Activated T-helper 2 cell treated with anti-CD3 and anti-CD28 coated beads, Interferon-gamma antibody, Interleukin-2, Interleukin-4, amounts not matched to agents 10 μg/mL and 5 μg/mL and 100 μg/mL, durations not matched to agents 14 hours and 24 hours and 36 hours (primary cell): ENCODE data around the gene CRIP2. TPM values are rescaled to one million over a fixed set of nuclear protein-coding genes. Genes with fewer than 3 reads are reported as not detected.

Experiments used
- DNase-seq: peaks from one replicate; pipeline ENCODE4 v3.0.0; 2021; ENCODE audit warnings: low spot score
- H3K27ac Mint-ChIP-seq: one replicate; pipeline ENCODE4 v1.8.0; 2021; ENCODE audit warnings: mixed read lengths
- H3K27me3 Mint-ChIP-seq: one replicate; pipeline ENCODE4 v1.8.0; 2021; ENCODE audit warnings: low read depth, mixed read lengths
- H3K36me3 Mint-ChIP-seq: one replicate; pipeline ENCODE4 v1.8.0; 2021; ENCODE audit warnings: low read depth, mixed read lengths
- H3K4me1 Mint-ChIP-seq: one replicate; pipeline ENCODE4 v1.8.0; 2021; ENCODE audit warnings: low read depth, mixed read lengths
- H3K4me3 Mint-ChIP-seq: one replicate; pipeline ENCODE4 v1.8.0; 2021; ENCODE audit warnings: low read depth, mild to moderate bottlenecking, moderate library complexity, mixed read lengths
- H3K9me3 Mint-ChIP-seq: one replicate; pipeline ENCODE4 v1.8.0; 2021; ENCODE audit warnings: mixed read lengths
- intact Hi-C: fragments of 100-400 bp; cut with micrococcal nuclease; formaldehyde crosslinking; loops from one replicate; pipeline ENCODE4 v1.15.1; 2023
- total RNA-seq: library from RNA; stranded (reverse); gene quantifications from 2 replicates; pipeline ENCODE4 v1.2.3, GENCODE V29; 2022

Gene CRIP2
- total RNA-seq, 1 donor from 2014 or later: 0.16 TPM

DNA sequence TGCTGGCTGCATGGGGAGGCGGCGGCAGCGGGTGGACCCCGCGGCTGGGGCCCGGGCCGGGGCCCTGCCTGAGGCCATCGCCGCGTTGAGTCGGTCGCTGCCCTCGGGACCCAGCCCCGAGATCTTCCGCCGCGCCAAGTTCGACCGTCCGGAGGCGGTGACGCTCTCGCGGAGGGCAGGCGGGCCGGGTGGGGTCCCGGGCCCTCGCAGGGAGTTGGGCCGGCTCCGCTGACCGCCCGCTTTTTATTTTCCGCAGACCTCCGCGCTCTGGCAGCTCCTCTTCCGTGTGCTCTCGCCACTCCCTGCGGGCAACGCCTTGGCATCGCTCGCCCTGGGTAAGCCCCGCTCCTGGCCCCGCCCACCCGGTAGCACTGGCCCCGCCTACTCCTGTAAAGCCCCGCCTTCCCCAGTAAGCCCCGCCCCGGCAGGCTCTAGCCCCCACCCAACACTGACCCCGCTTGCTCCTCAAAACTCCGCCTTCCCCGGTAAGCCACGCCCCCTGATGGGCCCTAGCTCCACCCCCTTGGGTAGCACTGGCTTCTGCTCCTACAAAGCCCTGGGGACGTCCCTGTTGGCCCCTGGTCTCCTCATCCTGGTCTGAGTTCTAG lies 16.8 kb downstream of the CRIP2 start:
- H3K4me1 Mint-ChIP-seq: peaks cover 12% of the 10 kb centered on the region
- intact Hi-C loops: loop anchor here (1.0 to 5.0 kb wide), 8 partner anchors 9 to 559 kb away; partner anchors contain the start of genes BRF1, CDCA4, CRIP2 and TEX22
- H3K4me3 Mint-ChIP-seq: peak overlapping the region; percentile 85
- H3K9me3 Mint-ChIP-seq: no peaks in the 10 kb centered on the region
- peak overlapping the region; percentile 90 for H3K27ac Mint-ChIP-seq
- H3K36me3 Mint-ChIP-seq: peaks cover 6% of the 10 kb centered on the region
- DNase-seq: peak; percentile 87
- no peaks in the 10 kb centered on the region for H3K27me3 Mint-ChIP-seq

DNA sequence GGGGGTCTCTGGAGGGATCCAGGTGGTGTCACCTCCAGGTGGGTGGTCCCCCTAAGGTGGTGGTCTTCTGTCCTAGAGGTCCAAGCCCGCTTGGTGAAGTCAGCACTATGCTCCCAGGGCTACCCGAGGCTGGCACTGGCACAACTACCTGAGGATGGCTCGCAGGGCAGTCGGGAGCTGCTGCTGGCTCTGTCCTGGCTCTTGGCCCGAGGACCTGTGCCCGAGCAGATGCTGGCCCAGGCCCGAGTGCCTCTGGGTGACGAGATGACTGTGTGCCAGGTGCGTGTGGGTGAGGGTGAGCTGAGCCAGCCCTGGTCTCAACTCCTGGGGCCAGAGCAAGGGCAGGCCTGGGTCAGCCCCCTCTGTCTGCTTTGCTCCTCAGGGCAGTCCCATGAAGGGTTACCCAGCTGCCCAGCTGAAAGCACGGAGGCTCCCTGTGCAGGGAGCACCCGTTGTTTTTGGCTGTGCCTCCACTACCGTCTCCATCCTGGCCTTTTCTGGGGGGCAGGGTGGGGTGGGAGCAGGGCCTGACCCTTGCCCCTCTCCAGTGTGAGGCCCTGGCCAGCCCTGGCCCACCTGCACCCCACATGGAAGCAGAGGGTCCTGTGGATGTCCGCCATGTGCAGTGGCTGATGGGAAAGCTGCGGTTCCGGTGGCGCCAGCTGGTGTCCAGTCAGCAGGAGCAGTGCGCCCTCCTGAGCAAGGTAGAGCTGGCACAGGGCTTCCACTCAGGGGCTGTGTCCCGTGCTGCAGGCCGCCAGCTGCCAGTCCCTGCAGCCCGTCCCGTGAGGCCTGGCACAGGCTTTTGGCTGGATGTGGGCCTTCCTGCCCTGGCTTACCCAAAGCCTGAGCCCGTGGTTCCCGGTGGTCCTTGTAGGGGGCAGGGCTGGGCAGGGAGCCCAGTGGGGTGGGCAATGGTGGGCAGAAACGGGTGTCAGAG lies 17.7 kb downstream of the CRIP2 start:
- Mint-ChIP-seq H3K27me3 (no peaks in the 10 kb centered on the region), H3K9me3 (no peaks in the 10 kb centered on the region), H3K4me3 (peak overlapping the region; percentile 85), H3K36me3 (peaks cover 6% of the 10 kb centered on the region), H3K27ac (peak overlapping the region; percentile 90), H3K4me1 (peaks cover 12% of the 10 kb centered on the region)
- intact Hi-C loops: loop anchor here (5.0 kb wide), 2 partner anchors 175 to 470 kb away; partner anchors contain the start of gene CDCA4
- DNase-seq: no peak

DNA sequence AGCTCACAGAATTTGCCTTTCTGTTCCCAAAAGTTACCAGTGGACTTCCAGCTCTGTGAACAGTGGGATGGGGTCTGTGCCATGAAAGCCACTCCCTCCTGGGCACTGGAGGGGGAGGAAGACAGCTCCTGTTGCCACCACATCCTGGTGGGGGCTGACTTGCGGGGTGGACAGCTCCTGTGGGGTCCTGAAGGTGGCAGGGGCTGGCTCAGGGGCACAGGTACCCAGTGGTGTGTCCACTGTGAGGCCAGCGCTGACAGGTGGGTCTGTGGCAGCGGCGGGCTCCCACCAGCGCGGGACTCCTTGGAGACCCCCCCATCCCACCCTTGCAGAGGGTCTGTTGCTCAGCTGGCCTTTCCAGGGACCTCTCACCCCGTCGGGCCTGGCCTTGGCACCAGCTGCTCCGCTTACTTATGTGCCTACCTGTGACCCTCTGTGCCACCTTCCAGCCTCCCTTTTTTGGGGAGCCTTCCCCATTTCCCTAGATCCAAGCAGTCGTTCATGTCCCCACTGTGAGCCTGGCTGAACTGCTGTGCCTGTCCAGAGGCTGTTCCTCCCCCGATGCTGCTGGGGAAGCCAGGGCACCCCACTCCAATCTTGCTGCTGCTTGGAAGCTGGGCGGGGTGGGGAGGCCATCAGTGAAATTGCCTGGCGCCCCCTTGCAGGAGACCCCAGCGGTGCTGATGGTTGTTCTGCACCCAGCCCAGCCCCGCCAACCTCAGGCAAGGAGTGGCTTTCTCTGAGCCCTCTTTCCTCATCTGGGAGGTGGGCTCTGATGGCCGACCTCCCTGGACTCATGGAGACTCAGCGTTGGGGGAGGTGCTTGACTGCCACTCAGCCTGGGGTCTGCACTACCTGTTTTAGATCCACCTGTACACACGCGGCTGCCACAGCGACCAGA lies 18.6 kb downstream of the CRIP2 start:
- no peak overlapping the region for H3K4me3 Mint-ChIP-seq
- no peaks in the 10 kb centered on the region for H3K27me3 Mint-ChIP-seq
- H3K4me1 Mint-ChIP-seq: peaks cover 12% of the 10 kb centered on the region
- H3K9me3 Mint-ChIP-seq: no peaks in the 10 kb centered on the region
- no peak overlapping the region for H3K27ac Mint-ChIP-seq
- no peak for DNase-seq
- peaks cover 6% of the 10 kb centered on the region for H3K36me3 Mint-ChIP-seq
- intact Hi-C loops: loop anchor here (5.0 kb wide), 2 partner anchors 176 to 471 kb away; partner anchors contain the start of gene CDCA4

DNA sequence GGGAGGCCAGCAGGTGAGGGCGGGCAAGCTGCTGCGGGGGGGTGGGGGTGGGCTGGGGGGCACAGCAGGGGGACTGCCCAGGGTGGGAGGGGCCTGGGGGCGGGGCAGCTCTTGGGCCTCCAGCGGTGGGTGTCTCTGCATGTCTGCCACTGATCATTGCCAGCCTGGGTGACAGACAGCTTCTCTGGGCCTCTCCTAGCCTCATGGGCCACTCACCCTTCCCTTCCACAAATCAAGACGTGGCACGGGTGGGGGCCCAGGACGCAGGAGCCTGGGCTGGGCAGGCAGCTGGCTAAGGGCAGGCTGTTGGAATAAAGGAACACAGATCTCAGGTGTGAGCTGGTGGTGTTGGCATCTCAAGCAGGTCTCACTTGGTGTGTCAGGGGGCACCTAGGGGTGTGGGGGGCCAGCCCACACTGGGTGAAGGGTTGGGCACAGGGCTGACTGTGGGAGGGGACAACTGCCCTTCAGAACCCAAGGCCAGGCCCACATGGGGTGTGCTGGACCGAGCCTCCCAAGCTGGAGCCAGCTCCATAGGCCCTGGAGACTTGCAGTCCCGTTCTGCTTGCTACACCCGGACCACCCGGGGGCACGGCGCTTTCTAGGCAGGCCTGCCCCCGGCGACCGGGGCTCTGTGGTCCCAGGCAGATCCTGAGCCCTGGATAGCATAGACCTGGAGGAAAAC lies 19.4 kb downstream of the CRIP2 start:
- no peak for DNase-seq
- H3K4me3 Mint-ChIP-seq: no peak overlapping the region
- intact Hi-C loops: loop anchor here (5.0 kb wide), 2 partner anchors 177 to 472 kb away; partner anchors contain the start of gene CDCA4
- no peak overlapping the region for H3K27ac Mint-ChIP-seq
- H3K4me1 Mint-ChIP-seq: peaks cover 11% of the 10 kb centered on the region
- no peaks in the 10 kb centered on the region for H3K27me3 Mint-ChIP-seq
- peaks cover 6% of the 10 kb centered on the region for H3K36me3 Mint-ChIP-seq
- no peaks in the 10 kb centered on the region for H3K9me3 Mint-ChIP-seq

DNA sequence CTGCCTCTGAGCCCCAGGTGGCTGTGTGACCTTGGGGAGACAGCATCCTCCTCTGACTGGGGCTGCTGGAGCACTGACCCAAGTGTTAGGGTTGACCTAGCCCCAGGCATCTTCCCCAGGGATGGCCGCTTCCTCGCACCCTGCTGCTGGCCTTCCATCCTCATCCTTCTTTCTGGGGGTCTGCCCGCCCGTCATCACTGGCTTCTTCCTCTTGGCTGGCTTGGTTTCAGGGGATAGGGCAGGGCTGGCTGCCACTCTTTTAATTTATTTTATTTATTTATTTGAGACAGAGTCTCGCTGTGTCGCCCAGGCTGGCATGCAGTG lies 19.9 kb downstream of the CRIP2 start:
- Mint-ChIP-seq H3K9me3 (no peaks in the 10 kb centered on the region), H3K27me3 (no peaks in the 10 kb centered on the region), H3K4me1 (peaks cover 6% of the 10 kb centered on the region), H3K27ac (no peak overlapping the region), H3K4me3 (no peak overlapping the region), H3K36me3 (peaks cover 2% of the 10 kb centered on the region)
- DNase-seq: no peak
- intact Hi-C loops: loop anchor here (5.0 kb wide), 2 partner anchors 177 to 472 kb away; partner anchors contain the start of gene CDCA4

DNA sequence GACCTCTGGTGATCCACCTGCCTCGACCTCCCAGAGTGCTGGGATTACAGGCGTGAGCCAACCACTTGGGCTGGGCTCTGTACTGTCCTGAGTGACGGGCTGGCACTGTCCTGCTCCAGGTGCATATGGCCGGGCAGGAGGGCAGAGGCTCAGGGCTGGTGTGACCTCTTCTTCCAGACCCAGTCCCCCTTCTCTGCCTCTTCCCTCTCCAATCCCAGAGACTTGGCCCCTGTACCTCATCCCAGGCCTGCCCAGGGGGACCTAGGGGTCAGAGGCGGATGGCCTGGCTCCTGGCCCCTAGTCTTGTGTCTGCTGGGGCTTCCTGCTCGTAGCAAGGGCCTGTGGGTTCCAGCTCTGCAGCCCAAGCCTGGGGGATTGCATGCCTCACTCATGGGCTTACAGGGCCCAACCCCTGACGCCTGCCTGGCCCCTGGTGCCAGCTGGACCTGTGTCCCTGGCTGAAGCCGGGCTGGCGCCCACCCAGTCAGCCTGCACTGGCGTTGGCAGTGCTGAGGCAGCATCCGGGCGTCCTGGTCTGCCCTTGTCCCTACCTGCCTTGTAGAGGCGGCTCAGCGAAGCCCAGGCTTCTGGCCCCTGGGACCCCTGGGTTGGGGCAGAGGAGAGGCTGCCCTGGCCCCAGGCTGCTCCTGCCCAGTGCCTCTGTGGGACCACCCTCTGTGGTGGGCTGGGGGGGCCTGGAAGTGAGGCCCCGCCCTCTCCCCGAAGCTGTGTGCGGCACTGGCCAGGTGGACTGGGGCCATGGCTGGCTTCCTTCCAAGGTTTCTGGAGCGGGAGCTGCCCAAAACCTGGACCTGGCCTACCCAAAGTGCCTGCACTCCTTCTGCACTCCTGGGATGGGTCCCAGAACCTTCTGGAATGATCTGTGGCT lies 20.7 kb downstream of the CRIP2 start:
- H3K4me3 Mint-ChIP-seq: no peak overlapping the region
- H3K9me3 Mint-ChIP-seq: no peaks in the 10 kb centered on the region
- intact Hi-C loops: no loop called here
- H3K4me1 Mint-ChIP-seq: peaks cover 5% of the 10 kb centered on the region
- peak; percentile 9 for DNase-seq
- H3K27me3 Mint-ChIP-seq: no peaks in the 10 kb centered on the region
- no peak overlapping the region for H3K27ac Mint-ChIP-seq
- H3K36me3 Mint-ChIP-seq: no peaks in the 10 kb centered on the region

DNA sequence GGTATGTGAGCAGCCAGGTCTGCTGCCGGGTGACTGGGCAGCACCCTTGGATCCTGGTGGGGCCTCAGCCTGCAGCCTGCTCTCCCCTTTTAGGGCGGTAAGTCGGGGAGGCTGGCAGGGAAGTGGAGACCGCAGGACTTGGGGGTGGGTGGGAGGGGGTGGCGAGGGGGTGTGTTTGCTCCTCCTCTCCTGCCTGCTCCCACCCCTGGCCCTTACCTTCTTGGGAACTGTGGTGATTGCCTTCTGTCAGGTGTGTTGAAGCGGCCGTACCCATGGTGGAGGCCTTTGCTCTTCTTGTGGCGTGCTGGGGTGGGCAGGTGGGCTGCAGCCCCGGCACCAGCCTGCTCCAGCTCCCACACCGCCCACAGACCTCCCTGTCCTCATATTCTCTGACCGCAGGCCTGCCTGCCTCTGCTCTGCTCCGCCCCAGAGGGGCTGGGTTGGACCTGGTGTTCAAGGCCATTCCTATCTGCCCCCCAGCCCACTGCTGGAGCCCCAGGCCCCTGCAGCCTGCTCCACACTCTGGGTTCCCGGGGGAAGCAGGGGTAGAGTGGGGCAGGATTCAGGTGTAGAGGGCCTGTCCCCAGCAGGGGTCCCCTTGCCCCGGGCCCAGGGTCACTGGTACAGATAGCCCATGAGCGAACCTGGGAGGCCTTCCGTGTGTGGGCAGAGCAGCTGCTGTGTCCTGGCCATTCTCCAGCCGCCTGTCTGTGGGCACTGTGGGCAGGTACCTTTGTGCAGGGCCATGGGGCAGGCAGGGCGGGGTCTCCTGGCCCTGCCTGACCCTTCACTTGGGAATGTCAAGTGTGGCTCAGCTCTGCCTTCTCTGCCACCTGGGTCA lies 21.6 kb downstream of the CRIP2 start:
- no peak overlapping the region for H3K4me3 Mint-ChIP-seq
- no peak for DNase-seq
- peaks cover 5% of the 10 kb centered on the region for H3K4me1 Mint-ChIP-seq
- no peaks in the 10 kb centered on the region for H3K36me3 Mint-ChIP-seq
- no peaks in the 10 kb centered on the region for H3K9me3 Mint-ChIP-seq
- no peak overlapping the region for H3K27ac Mint-ChIP-seq
- intact Hi-C loops: no loop called here
- H3K27me3 Mint-ChIP-seq: no peaks in the 10 kb centered on the region

DNA sequence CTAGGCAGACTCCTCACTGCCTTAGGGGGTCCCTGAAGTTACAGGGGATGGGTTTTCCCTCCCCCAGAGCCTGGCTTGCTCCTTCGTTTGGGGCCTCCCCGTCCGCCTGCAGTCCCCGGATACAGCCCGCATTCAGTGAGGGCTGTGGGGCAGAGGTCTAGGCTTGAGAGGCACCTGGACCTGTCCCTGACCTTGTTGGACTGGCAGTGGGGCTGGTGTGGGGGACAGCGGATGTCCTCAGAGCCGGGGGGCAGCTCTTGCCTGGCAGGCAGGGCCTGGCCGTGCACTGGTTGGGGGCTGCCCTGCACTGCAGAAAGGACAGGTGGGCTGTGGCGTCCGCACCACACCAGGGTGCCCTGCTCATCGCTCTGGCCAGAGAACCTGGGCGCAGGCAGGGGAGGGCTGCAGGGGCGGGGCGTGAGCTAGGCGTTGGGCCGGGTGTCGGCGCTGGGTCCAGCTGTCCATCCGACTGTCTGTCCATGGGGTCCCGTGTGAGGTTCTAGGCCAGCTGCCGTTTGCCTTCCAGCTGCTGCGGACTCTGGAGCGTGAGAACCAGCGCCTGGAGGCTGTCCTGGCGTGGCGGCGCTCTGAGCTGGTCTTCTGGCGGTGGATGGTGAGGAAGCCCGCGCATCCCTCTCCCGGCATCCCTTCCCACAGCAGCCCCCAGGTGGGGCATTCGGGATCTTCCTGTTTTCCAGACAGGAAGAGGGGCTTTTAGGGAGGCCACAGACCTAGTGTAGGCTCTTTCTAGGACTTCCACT lies 22.4 kb downstream of the CRIP2 start:
- Mint-ChIP-seq H3K9me3 (no peaks in the 10 kb centered on the region), H3K27ac (no peak overlapping the region), H3K4me1 (peaks cover 2% of the 10 kb centered on the region), H3K36me3 (no peaks in the 10 kb centered on the region), H3K27me3 (no peaks in the 10 kb centered on the region), H3K4me3 (no peak overlapping the region)
- DNase-seq: no peak
- intact Hi-C loops: no loop called here

DNA sequence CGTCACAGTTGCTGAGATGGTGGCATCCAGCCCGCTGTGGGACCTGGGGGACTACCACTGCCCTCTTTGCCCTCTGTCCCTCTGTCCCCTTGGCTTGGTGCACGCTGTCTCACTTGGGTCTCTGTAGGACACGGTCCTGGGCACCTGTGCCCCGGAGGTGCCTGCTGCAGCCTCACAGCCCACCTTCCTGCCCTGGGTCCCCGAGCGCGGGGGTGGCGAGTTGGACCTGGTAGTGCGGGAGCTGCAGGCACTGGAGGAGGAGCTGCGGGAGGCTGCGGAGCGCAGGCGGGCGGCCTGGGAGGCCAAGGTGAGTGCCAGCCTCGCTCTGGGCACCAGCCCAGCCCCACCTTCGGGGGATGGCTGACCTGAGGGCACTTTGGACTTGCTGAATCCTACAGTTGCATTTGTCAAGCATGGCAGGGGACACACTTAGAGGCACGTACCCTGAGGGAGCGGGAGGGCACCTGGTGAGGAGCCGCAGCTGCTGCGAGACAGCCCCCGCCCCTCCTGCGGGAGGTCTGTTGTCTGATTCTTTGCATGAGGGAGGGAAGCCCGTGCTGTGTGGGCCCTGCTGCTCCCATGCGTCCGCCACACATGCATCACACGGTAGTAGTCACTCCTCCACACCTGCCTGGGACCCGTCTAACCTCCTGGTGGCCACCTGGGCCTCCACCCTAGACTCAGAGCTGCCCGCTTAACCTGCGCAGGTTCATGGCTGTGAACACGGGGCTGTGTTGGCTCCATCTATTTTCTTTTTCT lies 23.2 kb downstream of the CRIP2 start:
- intact Hi-C loops: no loop called here
- H3K4me1 Mint-ChIP-seq: no peaks in the 10 kb centered on the region
- DNase-seq: peak; percentile 9
- no peak overlapping the region for H3K27ac Mint-ChIP-seq
- H3K9me3 Mint-ChIP-seq: no peaks in the 10 kb centered on the region
- no peak overlapping the region for H3K4me3 Mint-ChIP-seq
- H3K27me3 Mint-ChIP-seq: no peaks in the 10 kb centered on the region
- no peaks in the 10 kb centered on the region for H3K36me3 Mint-ChIP-seq
